NT2/D1 (cell line): ENCODE measurements around the gene EPHB2.

Experiments
- SUZ12 ChIP-seq: IDR thresholded peaks from 2 replicates; pipeline ENCODE4 v1.6.1; 2011; ENCODE audit not compliant: insufficient read length, insufficient read depth; ENCODE audit errors: extremely low read depth
- YY1 ChIP-seq: IDR thresholded peaks from 2 replicates; pipeline ENCODE4 v1.6.1; 2011; ENCODE audit not compliant: insufficient read length, insufficient read depth
- ZNF274 ChIP-seq: IDR thresholded peaks from 2 replicates; pipeline ENCODE4 v1.6.1; 2011; ENCODE audit warnings: mild to moderate bottlenecking, low read depth, low read length

DNA sequence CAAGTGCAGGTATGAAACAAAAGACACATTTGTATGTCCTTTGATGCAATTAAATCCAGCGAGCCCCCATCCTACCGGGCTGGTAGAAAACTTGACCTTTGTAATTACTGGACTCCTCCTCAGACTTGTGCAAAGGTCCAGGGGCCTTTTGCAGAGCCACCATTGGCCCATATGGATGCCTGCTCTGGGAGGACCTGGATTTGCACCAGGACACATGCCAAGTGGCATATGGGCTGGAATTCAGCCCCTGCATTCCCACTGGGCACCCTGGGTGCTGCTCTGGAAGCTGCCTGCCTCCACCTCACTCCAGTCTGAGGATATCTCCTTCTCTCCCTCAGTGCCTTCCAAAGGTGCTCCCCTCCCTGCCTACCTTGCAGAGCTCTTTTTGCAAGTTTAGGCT, 226.0 kb downstream of the EPHB2 start:
- no peak for TF ChIP-seq ZNF274
- no peak for TF ChIP-seq YY1
- no peak for TF ChIP-seq SUZ12
